Dermis microvascular lymphatic vessel endothelial cell (primary cell): Measurements from ENCODE around the gene CD81. TPM values are rescaled to one million over a fixed set of nuclear protein-coding genes. Genes with fewer than 3 reads are reported as not detected.
A peak's percentile ranks its signal among the peaks of the same experiment; 100 is the strongest.

Experiments
- DNase-seq, 2 donors: peaks; one replicate each; pipeline versions ENCODE4 v3.0.0 to v3.0.0-alpha.2; 2010; ENCODE audit warnings: low read depth in 2 of 2
- total RNA-seq: library from RNA; depleted of rRNA; stranded (reverse); fragments of >200 nt; gene quantifications from 2 replicates; pipeline ENCODE4 v1.2.1, GENCODE V29; 2014

CD81 gene
- total RNA-seq, 1 donor from 2014 or later = 149 TPM

GRCh38 chr11:2390091-2390724 lies 13.1 kb downstream of the CD81 start:
- DNase-seq = no peak

- no peak for DNase-seq
Observed at GRCh38 chr11:2390725-2391151, 13.6 kb downstream of the CD81 start.

- DNase-seq = no peak
Observed at GRCh38 chr11:2391181-2391975, 14.3 kb downstream of the CD81 start.

- DNase-seq = no peak
Observed at GRCh38 chr11:2392241-2392959, 15.3 kb downstream of the CD81 start.

- no peak for DNase-seq
Observed at GRCh38 chr11:2393111-2393868, 16.2 kb downstream of the CD81 start.

- DNase-seq = no peak
Observed at GRCh38 chr11:2393941-2394817, 17.1 kb downstream of the CD81 start.

GRCh38 chr11:2394818-2395105 lies 17.7 kb downstream of the CD81 start:
- no peak for DNase-seq

- DNase-seq = no peak
Observed at GRCh38 chr11:2395211-2395730, 18.2 kb downstream of the CD81 start.

GRCh38 chr11:2395856-2396255 lies 18.7 kb downstream of the CD81 start:
- no peak for DNase-seq

- no peak for DNase-seq
Observed at GRCh38 chr11:2396471-2396870, 19.4 kb downstream of the CD81 start.

GRCh38 chr11:2397005-2397404 lies 19.9 kb downstream of the CD81 start:
- DNase-seq = no peak

GRCh38 chr11:2398664-2399355 lies 21.7 kb downstream of the CD81 start:
- DNase-seq = no peak

- no peak for DNase-seq
Observed at GRCh38 chr11:2399488-2400068, 22.5 kb downstream of the CD81 start.

- peak; percentile 100 for DNase-seq
Observed at GRCh38 chr11:2400069-2400761, 23.1 kb downstream of the CD81 start, which contains the start of gene TSSC4. TSS of gene TSSC4 (plus strand) at chr11:2400750. CDS start at chr11:2402634, 1,884 bp downstream.

- no peak for DNase-seq
Observed at GRCh38 chr11:2400762-2401435, 23.8 kb downstream of the CD81 start.

- DNase-seq = no peak
Observed at GRCh38 chr11:2401436-2401984, 24.4 kb downstream of the CD81 start.

- no peak for DNase-seq
Observed at GRCh38 chr11:2402106-2402505, 25.0 kb downstream of the CD81 start.
